Activated effector memory CD4-positive, alpha-beta T cell treated with Interleukin-2 at 50 U/mL for 16 hours (primary cell): Measurements from ENCODE around the gene MAEL.
"Not testable (repeated sequence)": the region's sequence is repeated elsewhere in the genome, so short reads cannot be mapped to it uniquely, and the experiment has no call there.

Experiments
- DNase-seq: peaks from one replicate; pipeline ENCODE4 v3.0.0-alpha.2; 2020

Gene MAEL

GRCh38 chr1:166980383-166980782 lies 8.7 kb upstream of the MAEL start:
- no peak for DNase-seq

- no peak for DNase-seq
Observed at GRCh38 chr1:166980818-166981217, 8.3 kb upstream of the MAEL start.

GRCh38 chr1:166981589-166981988 lies 7.5 kb upstream of the MAEL start:
- DNase-seq, result no peak

- no peak for DNase-seq
Observed at GRCh38 chr1:166999075-166999474, 10.0 kb downstream of the MAEL start.

GRCh38 chr1:166999500-167000055 lies 10.5 kb downstream of the MAEL start:
- DNase-seq, result no peak

GRCh38 chr1:167000546-167000945 lies 11.5 kb downstream of the MAEL start:
- DNase-seq, result no peak

GRCh38 chr1:167002354-167002753 lies 13.3 kb downstream of the MAEL start:
- no peak for DNase-seq

GRCh38 chr1:167003711-167004110 lies 14.6 kb downstream of the MAEL start:
- DNase-seq, result no peak

- no peak for DNase-seq
Observed at GRCh38 chr1:167011560-167012191, 22.6 kb downstream of the MAEL start.

GRCh38 chr1:167012570-167012969 lies 23.5 kb downstream of the MAEL start:
- DNase-seq, result no peak

- DNase-seq, result no peak
Observed at GRCh38 chr1:167013108-167013929, 24.2 kb downstream of the MAEL start.

GRCh38 chr1:167016100-167016750 lies 27.1 kb downstream of the MAEL start:
- no peak for DNase-seq

GRCh38 chr1:167022384-167022783 lies 33.3 kb downstream of the MAEL start:
- DNase-seq, result no peak

- DNase-seq, result not testable (repeated sequence)
Observed at GRCh38 chr1:167029553-167029952, 40.5 kb downstream of the MAEL start.

GRCh38 chr1:167033646-167034045 lies 44.6 kb downstream of the MAEL start:
- no peak for DNase-seq

- DNase-seq, result peak; percentile 47
Observed at GRCh38 chr1:167043752-167044488, 54.8 kb downstream of the MAEL start.

GRCh38 chr1:167051907-167052306 lies 62.8 kb downstream of the MAEL start:
- DNase-seq, result no peak

- no peak for DNase-seq
Observed at GRCh38 chr1:167052389-167052788, 63.3 kb downstream of the MAEL start.

GRCh38 chr1:167054531-167054930 lies 65.5 kb downstream of the MAEL start:
- no peak for DNase-seq

GRCh38 chr1:167054946-167055630 lies 66.0 kb downstream of the MAEL start:
- no peak for DNase-seq

- DNase-seq, result no peak
Observed at GRCh38 chr1:167056529-167057231, 67.6 kb downstream of the MAEL start.

- DNase-seq, result no peak
Observed at GRCh38 chr1:167057241-167057688, 68.2 kb downstream of the MAEL start.
